IPS DF 4.7 (cell line): ENCODE measurements around the gene YPEL4.

Experiments used
- DNase-seq: peaks from one replicate; pipeline ENCODE4 v3.0.0-alpha.2; 2013; ENCODE audit warnings: low spot score; ENCODE audit errors: extremely low read depth

Gene YPEL4

GRCh38 chr11:57650739-57651090, 1.0 kb upstream of the YPEL4 start:
- DNase-seq = no peak

GRCh38 chr11:57648801-57649735, 644 bp downstream of the YPEL4 start:
- no peak for DNase-seq

DNA sequence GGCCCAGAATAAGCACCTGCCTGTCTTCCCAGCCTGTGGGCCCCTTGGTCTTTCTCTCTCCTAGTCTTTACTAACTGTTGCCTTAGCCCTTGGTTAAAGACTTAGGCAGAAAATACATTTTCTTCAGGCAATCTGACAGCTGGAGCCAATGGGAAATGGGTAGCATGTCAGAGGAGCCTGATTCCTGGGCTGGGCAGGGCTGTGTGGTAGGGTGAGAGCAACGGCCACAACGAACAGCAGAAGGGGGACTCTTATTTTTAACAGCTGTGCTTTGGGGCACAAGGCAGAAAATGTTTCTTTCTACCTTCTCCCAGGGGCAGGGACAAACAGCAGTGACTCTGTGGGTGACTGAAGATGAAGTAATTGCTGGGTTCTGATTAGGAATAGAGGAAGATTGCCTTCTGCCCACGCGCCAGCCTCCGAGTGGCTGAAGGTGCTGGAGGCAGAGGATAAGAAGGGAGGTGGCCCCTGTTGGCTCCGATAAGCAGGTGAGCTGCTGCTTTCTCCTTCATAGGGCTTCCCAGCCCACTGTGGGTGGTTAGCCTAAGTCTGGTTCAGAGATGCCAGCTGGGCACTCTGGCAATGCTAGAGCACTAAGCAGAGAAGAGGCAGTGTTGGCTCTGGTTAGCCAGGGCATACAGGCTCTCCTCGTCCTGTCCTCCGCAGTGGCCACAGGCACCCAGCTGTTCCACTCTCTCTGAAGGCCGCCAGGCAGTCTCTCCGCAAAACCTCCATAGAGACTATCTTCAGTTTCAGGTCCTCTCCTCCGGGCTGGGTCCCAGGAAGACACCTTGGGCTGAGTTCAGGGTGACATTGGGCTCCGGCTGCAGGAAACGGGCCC, 1.5 kb downstream of the YPEL4 start:
- DNase-seq = no peak

GRCh38 chr11:57647372-57647771, 2.3 kb downstream of the YPEL4 start:
- DNase-seq = no peak

DNA sequence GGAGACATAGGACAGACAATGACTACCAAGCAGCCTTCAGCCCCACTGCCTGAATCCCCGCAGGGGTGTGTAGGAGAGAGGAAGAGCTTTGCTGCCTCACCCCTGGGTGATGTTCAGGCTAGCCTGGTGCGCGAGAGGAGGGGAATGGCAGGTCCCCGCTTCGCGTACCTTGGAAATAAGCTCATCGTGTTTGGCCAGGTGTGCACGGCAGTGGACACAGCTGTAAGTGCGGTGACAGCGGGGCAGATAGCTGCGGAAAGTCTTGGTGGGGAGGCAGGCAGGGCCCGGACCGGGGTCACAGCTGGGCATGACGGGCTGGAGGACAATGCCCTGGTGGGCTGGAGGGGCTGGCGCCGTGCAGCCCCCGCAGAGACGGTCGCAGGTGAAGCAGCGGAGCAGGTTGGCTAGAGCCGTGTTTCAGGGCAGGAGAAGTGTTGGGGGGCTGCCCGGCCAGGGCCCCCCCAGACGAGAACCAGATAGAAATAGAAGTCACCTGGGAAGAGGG, 2.9 kb downstream of the YPEL4 start:
- DNase-seq = no peak

- no peak for DNase-seq
These were observed 3.4 kb downstream of the YPEL4 start for GRCh38 chr11:57646194-57646798.

GRCh38 chr11:57645689-57646085, 4.0 kb downstream of the YPEL4 start:
- DNase-seq = no peak

DNA sequence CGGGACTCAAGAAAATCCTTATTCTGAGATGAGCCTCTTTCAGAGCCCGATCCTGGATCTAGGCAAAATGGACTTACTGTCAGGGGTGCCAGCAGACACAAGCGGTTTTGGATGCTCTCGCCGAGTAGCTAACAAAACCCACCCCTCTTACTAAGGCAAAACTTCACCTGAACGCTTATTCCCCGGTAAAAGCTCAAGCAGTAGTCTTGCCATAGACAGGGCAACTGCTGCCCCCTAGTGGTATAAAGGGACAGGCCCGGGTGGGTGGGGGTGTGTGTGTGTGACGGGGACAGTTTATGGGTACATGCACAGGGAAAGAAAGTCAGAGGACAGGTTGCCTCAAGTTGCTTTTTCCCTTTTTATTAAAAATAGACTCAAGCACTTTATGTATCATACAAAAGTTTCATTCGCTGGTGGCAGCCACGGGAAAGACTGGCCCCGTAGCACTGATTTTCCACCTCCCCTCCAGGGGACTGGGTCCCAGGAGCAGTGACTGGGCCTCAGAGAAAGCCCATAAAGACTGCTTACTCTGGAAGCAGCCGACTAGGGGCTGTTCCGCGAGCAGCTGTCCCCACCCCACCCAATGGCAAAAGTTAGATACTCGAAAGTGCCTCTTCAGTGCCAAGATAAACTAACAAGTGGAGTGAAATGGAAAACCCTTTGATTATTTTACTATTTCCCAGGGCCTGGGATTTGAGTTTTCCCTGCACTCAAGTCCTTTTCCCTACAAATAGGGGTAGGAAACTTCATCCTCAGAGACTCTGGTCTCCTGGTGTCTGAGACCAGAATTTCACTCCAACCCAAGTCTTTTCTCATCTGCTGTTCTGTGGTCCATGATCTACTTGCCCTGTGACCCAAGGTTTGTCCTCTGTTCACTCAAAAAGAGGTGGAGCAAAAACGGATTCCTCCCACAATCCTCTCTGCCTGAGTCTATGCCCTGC, 4.7 kb downstream of the YPEL4 start:
- no peak for DNase-seq

DNA sequence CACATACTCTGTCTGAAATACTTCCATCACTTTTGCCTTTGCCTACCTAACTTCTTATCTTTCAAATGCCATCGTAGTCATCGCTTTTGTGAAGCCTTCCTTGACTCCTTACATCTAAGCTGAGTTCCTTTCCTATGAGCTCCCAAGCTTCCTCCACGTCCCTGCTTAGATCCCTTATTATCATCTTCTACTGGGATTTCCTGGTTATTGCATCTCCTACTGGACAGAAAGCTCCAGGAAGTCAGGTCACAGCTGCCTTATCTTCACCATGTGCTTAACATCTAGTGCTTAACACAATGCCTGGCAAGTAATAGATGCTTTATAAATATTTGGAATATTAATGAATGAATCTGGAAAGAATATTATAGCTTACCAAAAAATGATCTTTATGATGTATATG, 5.9 kb downstream of the YPEL4 start:
- DNase-seq = no peak

DNA sequence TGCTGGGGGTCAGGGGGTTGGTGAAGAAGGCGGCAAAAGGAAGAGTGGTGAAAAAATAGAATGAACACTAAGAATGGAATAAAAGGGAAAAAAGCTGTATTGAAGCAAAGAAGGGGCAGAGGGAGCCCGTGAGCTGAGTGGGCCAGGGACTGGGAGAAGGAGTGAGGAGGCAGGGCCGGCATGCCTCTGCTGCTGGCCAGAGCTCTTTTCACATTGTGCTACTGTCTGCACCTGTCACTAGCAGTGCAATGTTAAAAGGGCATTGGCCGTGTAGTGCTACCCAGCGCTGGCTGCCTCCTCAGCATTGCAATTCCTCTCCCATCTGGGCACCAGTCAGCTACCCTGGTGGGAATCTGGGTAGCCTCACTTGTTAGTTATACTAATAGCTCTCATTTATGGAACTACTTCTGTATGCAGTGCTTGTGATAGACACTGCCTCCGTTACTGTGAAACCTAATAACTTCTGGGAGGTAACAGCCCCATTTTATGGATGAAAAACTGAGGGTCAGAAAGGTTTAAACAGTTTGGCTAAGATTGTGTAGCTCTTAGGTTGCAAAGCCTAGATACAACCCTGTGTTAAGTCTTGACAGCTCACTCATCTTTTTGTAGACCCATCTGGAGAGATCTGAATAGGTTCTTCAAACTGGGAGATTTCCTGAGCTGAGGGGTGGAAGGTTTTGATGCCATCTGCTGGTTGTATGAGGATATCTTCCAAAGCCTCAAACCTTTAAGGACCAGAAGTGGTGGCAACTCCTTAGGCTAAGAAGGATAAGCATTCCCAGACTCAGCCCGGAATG, 8.5 kb downstream of the YPEL4 start:
- DNase-seq = no peak

DNA sequence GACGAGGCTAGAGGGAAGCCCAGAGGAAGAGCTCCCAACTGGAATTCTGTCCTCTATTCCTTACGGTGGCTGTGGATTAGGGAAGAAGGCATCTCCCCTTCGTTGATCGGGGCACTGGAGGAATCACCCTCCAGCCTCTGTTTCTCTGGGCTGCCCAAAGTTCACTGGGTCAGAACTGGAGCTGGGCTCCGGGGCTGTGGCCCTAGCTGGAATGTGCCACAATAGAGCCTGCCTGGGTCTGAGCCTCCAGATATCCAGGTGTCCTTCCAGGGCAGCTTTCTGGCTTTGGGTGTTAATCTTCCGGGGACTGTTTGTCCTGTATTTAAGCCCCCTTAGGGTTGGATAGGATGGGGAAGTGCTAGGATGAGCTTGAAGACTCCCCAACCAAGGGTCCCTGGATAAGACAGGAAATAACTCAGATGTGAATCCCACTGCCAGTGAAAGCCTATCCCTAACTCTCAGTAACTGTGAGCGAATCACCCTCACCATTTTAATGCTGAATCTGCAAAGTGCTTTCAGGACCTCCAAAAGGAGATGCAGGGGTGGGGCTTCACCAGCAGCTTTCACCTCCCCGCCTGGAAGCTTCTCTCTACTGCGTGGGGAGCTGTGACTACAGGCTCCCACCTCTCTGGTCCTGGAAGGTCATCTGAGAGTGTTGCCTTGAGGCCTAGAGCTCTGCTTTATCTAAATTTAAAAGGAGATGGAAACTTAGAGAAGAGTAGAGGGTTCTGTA, 9.5 kb downstream of the YPEL4 start:
- no peak for DNase-seq

DNA sequence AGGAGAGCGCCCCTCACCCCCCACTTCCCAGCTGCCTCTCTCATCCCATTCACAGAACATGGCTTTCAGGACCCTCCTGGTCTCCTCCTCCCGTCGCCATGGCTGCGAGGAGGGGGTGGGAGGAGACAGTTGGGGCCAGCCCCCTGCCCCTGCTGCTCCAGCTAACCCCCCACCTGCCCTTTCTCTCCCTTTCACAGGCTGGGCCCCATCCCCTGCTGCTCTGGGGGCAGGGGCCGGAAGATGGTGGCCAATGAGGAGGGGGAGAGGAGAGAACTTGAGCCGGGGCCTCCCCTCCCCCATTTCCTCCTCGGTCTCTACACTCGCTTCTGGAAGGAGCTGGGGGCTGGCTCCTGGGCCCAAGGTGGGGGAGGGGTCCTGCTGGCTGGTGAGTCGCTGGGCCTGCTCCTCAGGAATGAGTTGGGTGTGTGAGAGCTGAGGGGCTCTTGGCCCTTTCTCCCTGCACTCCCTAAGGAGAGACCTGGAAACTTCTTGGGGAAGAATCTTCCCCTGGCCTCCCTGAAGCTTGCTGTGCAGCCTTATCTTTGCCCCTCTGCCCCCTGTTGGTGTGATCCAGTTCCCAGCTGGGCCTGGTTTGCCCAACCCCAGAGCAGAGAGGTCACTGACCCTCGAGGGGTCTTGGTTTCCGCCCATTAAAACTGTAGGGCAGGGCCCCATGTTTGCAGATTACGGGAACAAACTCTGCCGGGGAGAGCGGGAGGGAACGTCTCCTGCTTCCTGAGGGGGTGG, 10.2 kb downstream of the YPEL4 start:
- no peak for DNase-seq

DNA sequence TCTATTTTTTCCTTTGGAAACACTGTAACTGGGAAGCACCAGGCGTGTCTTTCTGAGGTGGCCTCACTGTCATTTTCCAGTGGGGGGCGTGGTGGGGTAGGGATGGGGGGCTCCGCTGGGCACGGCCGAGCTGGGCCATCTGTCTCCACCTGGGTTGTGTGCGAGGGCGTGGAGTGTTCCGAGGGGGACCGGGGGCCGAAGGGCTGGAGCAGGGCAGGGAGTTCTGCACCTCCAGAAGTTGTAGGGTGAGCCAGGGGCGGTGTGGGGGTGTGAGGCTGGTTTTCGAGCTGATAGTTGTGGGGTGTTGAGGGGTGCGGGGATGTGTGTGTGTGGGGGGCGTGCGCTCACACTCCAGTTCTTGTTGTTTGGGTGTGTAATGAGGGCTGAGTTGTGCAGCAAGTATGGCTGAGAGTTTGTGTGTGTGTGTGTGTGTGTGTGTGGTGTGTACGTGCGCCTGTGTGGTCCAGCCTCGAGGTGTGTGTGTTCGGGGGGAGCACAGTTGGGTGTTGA, 10.8 kb downstream of the YPEL4 start:
- DNase-seq = no peak

- no peak for DNase-seq
These were observed 11.5 kb downstream of the YPEL4 start for GRCh38 chr11:57638005-57638781.

GRCh38 chr11:57637626-57638004, 12.1 kb downstream of the YPEL4 start:
- DNase-seq = no peak

GRCh38 chr11:57635246-57635645, 14.5 kb downstream of the YPEL4 start:
- DNase-seq = no peak

- DNase-seq = no peak
These were observed 15.4 kb downstream of the YPEL4 start for GRCh38 chr11:57634311-57634710.
